NT2/D1 (cell line): Measurements from ENCODE around the gene OSBPL10.

Source experiments
- SUZ12 ChIP-seq: IDR thresholded peaks from 2 replicates; pipeline ENCODE4 v1.6.1; 2011; ENCODE audit not compliant: insufficient read length, insufficient read depth; ENCODE audit errors: extremely low read depth
- ZNF274 ChIP-seq: IDR thresholded peaks from 2 replicates; pipeline ENCODE4 v1.6.1; 2011; ENCODE audit warnings: mild to moderate bottlenecking, low read depth, low read length

DNA sequence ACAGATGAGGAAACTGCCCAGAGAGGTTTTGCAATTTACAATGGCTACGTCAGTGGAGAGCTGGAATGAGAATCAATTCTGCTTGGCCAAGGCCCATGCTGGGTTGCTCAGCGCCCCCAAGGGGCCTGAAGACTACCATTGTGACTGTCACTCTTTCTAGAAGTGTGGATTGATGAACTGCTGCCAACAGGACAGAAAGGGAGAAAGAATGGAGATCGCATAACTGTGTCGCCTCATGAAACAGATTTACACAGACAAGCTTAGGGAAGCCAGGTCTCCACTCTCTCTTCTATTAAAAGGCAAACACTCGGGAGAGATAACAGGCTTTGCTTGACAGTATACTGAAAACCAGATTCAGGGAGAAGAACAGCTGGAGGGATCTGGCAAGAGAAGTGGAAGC lies 288.3 kb downstream of the OSBPL10 start:
- TF ChIP-seq ZNF274 (no peak), SUZ12 (no peak)
